ENCODE data around the gene RHOJ.
"Not testable (repeated sequence)": the region's sequence is repeated elsewhere in the genome, so short reads cannot be mapped to it uniquely, and the experiment has no call there.

RHOJ gene

DNA sequence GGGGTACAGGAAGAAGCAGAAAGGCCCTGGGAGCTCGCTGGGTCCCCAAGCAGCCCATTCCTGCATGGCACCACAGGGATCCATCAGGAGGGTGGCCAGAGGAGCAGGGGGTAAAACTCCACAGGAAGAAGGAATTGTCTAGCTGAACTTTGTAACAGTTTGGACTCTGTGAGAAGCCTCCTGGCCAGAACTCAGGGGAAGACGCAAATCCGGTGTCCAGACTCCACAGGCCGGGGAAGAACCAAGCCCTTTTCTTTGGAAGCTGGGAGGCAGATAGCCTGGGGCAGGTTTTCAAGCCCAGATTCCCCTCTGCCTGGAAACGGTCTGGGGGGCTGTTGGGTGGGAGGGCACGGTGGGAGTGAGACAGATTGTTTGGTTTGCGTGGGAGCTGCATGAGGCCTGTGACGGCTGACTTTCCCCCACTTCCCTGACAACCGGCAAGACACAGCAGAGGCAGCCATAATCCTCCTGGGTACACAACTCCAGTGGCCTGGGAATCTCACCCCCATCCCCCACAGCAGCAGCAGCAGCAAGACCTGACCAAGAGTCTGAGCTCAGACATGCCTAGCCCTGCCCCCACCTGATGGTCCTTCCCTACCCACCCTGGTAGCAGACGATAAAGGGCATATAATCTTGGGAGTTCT, 97.8 kb downstream of the RHOJ start:
- DNase-seq, result no peak

DNA sequence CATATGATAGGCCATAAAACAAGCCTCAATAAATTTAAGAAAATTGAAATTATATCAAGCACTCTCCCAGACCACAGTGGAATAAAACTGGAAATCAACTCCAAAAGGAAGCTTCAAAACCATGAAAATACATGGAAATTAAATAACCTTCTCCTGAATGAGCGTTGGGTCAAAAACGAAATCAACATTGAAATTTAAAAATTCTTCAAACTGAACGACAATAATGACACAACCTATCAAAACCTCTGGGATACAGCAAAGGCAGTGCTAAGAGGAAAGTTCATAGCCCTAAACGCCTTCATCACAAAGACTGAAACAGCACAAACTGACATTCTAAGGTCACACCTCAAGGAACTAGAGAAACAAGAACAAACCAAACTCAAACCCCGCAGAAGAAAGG, 100.2 kb downstream of the RHOJ start:
- not testable (repeated sequence) for DNase-seq

DNA sequence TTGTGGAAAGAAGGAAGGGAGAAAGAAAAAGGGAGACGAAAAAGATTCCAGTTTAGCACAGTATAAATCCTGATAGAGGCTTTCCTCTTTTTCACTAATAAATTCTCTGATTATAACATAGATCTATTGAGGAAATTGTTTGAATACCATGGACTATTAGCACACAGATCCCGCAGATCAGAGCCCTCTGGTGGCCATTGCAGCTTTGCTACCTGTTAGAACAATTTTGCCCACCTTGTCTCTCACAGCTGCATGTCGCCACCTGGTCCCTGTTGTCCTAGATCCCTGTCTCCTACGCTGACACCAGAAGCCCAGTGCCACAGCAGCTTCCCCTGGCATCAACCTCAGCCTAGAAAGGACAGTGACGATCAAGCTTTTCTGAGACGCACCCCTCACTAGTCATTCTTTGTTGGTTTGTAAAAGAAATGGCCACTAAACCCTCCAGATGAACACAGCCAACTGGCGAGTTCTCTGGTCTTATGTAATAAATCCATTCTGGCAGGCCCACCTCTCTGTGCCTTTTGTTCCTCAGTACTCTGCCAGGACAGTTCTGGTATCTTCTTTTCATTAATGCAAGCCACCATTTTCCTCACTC, 104.6 kb downstream of the RHOJ start:
- peak in 1 of 2 experiments; percentile 0 for DNase-seq

DNA sequence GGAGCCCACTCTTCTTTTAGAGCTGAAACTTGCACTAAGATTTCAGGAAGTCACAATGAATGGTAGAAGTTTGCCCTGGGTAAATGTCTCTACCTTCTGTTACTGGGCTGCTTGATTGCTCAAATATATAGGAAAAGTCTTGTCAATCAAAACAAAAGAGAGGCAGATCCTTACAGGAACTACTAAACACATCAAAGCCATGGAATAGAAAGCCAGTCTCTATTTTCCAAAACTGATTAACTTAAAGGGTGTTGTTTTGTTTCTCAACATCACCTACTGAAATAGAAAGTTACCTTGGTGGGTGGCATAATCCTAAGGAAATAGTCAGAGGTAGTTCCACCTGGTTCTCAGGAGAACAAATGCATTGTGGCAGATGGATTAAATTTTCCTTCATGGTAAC, 114.6 kb downstream of the RHOJ start, which contains the start of gene GPHB5:
Gene GPHB5 (minus strand): TSS at position 101 of the 400 bp plus-strand sequence. CDS start 1,086 bp downstream, outside the sequence.
- DNase-seq, result no peak

DNA sequence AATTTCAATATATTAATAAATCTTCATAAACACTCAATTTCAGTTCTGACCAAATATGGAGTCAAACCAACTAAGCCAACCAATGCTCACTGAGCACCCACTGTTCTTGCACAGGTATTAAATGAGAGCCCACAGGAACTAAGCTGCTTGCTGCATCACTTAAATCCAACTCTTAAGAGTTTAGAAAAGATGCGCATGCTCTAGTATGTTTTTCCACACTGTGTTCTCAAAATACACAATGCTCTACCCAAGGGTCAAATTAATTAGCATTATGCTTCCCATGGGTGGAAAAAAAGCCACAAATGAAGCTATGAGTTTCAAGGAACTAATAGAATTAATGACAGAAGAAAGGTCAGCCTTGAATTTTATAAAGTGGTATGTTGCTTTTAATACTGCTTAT, 118.2 kb downstream of the RHOJ start:
- no peak for DNase-seq

DNA sequence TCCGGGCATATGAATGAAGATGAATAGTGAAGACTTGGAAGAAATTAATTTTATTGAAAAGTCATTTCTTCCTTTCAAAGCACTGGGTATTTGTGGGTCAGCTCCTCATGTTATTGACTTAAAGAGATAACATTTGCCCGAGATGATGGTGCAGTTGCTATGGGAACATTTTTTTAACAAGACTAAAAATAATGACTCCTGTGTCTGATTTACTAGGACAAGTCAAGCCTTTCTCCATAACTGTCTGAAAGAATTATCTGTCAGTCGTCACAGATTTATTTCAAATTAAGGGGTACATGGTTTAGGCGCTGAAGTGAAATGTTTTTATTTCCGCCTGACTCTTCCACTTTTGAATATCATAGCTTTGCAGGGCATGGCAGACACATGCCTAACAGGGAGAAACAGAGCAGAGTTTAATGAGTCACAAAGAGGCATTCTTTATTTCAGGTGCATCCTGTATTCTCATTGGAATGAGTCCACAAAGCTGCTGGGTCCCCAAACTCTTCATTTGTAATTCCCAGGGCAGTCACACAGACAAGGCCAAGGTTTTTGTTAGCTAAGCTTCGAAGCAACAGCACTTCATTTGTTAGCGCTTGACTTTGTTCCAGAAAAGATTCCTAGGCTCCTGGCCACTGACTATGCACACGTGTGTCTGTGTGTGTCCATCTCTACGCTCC, 118.8 kb downstream of the RHOJ start:
- DNase-seq, result no peak

DNA sequence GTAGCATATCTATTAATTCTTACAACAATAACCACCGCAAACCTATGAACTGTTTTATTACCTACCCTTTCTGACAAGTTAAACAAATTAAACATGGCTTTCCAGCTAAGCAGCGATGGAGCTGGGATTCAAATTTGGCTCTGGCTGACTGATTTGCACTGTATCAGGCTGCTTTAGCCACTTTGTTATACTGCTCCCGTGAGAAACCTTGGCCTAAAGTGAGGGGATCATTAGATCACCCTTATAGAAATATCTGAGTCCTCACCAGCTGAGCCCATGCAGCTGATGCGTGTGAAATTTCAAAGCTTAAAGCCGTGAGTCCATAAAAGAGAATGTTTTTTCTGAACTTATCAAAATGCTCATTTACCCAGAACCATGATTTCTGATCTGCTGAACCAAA, 122.6 kb downstream of the RHOJ start:
- DNase-seq, result no peak

DNA sequence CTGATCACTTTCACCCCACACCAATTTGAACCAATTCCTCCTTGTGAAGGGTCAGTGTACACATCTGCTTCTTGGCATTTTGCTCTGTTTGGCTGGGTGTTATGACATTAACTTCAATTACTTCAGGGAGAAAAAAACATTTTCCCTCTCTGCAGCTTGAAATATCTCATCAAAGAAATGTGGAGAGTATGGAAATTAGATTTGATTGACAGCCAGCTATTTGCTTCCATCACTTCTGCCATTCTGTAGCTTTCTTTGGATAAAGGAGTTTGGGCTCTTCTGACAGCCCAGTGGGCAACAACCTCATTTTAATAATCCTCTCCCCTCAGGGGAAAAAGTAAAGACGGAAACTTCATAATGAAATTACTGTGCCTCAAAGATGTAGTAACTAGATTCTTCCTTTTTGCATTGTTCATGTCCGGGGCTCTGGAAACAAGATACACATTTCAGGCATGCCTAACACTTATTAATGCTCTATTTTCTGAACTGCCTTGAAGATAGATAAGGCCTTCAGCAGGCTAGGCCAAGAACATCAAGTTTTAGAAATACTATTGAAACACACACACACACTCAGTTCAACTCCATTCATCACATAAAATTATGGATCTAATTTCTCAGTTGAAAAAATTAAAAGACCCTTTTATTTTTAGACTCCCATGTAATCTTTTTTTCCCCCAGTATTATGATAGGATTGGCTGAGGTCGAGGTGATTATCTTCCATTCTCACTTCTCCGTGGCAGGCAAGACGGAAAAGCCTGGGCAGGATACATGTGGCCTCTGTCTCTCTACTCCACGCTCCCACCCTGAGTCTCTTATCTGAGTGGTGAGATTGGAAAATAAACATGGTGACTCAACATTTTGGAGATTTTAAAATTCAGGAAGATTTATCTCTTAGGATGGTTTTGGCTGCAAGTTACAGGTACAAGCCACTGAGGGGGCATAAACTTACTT, 124.8 kb downstream of the RHOJ start:
- DNase-seq, result no peak

DNA sequence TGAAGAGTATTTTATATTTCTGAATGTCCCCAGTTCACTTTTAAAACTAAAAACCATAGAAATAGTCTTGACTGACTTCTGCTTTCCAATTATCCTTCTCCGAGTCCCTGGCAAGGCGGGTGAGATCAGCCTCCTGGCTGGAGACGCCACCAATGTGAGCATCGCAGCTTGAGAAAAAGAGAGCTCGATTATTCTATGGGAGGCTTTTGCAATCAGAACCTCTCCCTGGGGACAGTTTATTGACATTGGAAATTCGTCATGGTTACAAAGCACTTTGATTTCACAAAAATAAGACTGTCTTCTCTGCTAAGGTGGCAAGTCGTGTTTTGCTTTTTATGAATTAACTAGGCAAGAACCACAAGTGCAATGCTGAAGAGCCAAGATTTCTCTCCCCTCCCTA, 138.1 kb downstream of the RHOJ start:
- no peak for DNase-seq
